Measurements from ENCODE around the gene TRIM72. TPM values are rescaled to one million over a fixed set of nuclear protein-coding genes. Genes with fewer than 3 reads are reported as not detected.

TRIM72 gene
- total RNA-seq, 1 experiment from 2014 or later: 1.2 TPM

DNA sequence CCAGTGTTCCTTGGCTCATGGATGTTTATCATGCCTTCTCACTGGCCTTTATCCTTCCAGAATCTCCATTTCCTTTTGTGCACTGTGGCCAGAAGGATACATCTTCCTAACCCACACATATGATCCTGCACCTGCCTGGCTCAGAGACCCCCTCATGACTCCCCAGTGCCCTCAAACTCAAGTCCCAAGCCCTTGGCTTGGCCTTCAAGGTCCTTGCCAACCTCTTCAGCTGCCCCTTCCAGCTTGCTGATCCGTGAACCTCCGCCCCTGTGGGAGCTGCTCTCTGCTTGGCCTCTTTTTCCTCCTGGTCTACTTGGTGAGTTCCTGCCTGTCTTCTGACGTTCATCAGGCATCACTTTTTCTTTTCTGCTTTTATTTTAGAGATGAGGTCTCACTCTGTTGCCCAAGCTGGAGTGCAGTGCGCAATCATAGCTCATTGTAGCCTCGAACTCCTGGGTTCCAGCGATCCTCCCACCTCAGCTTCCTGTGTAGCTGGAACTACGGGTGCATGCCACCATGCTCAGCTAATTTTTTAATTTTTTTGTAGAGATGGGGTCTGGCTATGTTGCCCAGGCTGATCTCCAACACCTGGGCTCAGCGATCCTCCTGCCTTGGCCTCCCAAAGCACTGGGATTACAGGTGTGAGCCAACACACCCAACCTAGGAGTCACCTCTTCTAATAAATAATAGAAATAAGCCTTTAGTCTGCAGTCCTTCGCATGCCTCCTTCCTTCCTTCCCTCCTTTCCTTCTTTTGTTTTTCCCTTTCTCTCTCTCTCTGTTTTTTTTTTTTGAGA, 8.8 kb upstream of the TRIM72 start:
- Histone ChIP-seq H4K5ac (ENCODE audit: insufficient read length, low read depth, low read length) (no peak overlapping the region), H3T11ph (ENCODE audit: low read length) (no peak overlapping the region), H2BK5ac (ENCODE audit: insufficient read length, low read length) (no peak overlapping the region), H3K9me3 (ENCODE audit: control insufficient read depth, low read depth, low read length) (no peaks in the 10 kb centered on the region), H2BK12ac (ENCODE audit: insufficient read length, low read depth, low read length) (no peak overlapping the region), H3K79me2 (ENCODE audit: insufficient read depth, low read length) (no peaks in the 10 kb centered on the region), H4K20me1 (ENCODE audit: control insufficient read depth, insufficient read depth, insufficient read length) (no peaks in the 10 kb centered on the region), H3K4me1 (ENCODE audit: insufficient read depth, low read length) (no peaks in the 10 kb centered on the region; the same call in 1 of the 2 replicates), H3K18ac (ENCODE audit: insufficient read length, low read depth, low read length) (no peak overlapping the region), H4K8ac (replicated peaks; ENCODE audit: insufficient read length, low read depth, low read length) (no peak overlapping the region), H3K56ac (ENCODE audit: insufficient read length, low read depth, low read length) (no peak overlapping the region), H3K4me2 (ENCODE audit: insufficient read depth, insufficient read length, low read length) (no peak overlapping the region), H3K79me1 (ENCODE audit: insufficient read depth, low read depth, low read length, poor library complexity, severe bottlenecking) (no peaks in the 10 kb centered on the region), H2BK20ac (ENCODE audit: low read depth, low read length, poor library complexity, severe bottlenecking) (no peak overlapping the region), H2AFZ (ENCODE audit: low read length) (no peak overlapping the region), H3K23me2 (ENCODE audit: insufficient read length, low read depth, low read length, poor library complexity, severe bottlenecking) (peaks cover 15% of the 10 kb centered on the region), H2BK120ac (ENCODE audit: low read depth, low read length, poor library complexity, severe bottlenecking) (no peak overlapping the region), H3K14ac (ENCODE audit: insufficient read depth, low read length) (no peak overlapping the region), H2AK5ac (ENCODE audit: insufficient read length, low read length) (no peak overlapping the region), H3K27me3 (ENCODE audit: insufficient read depth, low read length) (no peaks in the 10 kb centered on the region), H3K9ac (ENCODE audit: extremely low read depth, insufficient read length, low read length) (no peak overlapping the region), H2BK15ac (ENCODE audit: low read depth, low read length) (no peak overlapping the region), H4K91ac (ENCODE audit: insufficient read length, low read depth, low read length) (no peak overlapping the region), H3K4ac (ENCODE audit: low read depth, low read length) (no peak overlapping the region), H3K23ac (ENCODE audit: insufficient read length, low read depth, low read length) (no peak overlapping the region), H3K27ac (ENCODE audit: insufficient read length, low read depth, low read length) (no peak overlapping the region)
- Mint-ChIP-seq H3K4me1 (peaks cover 16 to 22% of the 10 kb centered on the region in 2 experiments), H3K27ac (no peak overlapping the region), H3K4me3 (no peak overlapping the region), H3K9me3 (no peaks in the 10 kb centered on the region; a peak in 1 of 5 replicates), H3K36me3 (ENCODE audit: insufficient read depth in 1 of 3, low read depth in 3 of 3) (peaks cover 0 to 1% (median 0%) of the 10 kb centered on the region in 3 experiments; a peak in 3 of 7 replicates), H3K27me3 (ENCODE audit: low read depth) (peaks cover 24% of the 10 kb centered on the region)
- DNase-seq: no peak
- TF ChIP-seq, protein P1, sequence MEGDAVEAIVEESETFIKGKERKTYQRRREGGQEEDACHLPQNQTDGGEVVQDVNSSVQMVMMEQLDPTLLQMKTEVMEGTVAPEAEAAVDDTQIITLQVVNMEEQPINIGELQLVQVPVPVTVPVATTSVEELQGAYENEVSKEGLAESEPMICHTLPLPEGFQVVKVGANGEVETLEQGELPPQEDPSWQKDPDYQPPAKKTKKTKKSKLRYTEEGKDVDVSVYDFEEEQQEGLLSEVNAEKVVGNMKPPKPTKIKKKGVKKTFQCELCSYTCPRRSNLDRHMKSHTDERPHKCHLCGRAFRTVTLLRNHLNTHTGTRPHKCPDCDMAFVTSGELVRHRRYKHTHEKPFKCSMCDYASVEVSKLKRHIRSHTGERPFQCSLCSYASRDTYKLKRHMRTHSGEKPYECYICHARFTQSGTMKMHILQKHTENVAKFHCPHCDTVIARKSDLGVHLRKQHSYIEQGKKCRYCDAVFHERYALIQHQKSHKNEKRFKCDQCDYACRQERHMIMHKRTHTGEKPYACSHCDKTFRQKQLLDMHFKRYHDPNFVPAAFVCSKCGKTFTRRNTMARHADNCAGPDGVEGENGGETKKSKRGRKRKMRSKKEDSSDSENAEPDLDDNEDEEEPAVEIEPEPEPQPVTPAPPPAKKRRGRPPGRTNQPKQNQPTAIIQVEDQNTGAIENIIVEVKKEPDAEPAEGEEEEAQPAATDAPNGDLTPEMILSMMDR (conservative IDR thresholded peaks at IDR 0.05): no peak
- no CpG with 5 or more reads among the region's 9 CpGs for WGBS (ENCODE audit: extremely low coverage, insufficient read length, low lambda C conversion rate)
